Right renal pelvis (tissue), 4 donors: Measurements from ENCODE around the gene CHAT. TPM values are rescaled to one million over a fixed set of nuclear protein-coding genes. Genes with fewer than 3 reads are reported as not detected.

Experiments used
- DNase-seq, 4 donors: peaks; one replicate each; pipeline ENCODE4 v3.0.0-alpha.2; 2013; ENCODE audit warnings: low read depth in 4 of 4, low spot score in 3 of 4, missing footprints in 1 of 4
- polyA plus RNA-seq, 4 donors: library from polyadenylated mRNA; unstranded; fragments of 120-200 nt; gene quantifications; one replicate each; pipeline ENCODE4 v1.2.1, GENCODE V29; 2013; ENCODE audit not compliant: insufficient read length in 4 of 4

CHAT gene
- not detected for polyA plus RNA-seq

DNA sequence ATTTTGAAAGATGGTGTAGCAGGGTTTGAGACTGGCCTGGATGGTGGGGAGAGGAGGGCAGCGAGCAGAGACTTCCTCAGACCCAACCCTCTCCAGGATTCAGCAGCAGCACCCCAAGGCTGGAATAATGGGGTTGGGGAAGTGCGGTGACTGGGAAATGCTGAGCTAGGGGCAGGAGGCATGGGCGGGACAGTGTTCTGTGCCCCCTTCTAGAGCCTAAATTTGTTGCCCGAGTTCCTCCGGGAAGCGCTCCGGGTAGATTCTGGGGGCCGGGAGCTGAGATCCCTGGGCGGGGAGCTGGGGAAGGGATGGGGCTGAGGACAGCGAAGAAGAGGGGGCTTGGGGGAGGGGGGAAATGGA lies at the start of gene CHAT:
Gene CHAT (plus strand): TSS at position 156 of the 360 bp plus-strand sequence. CDS start 153 bp downstream, at position 309.
- DNase-seq, result no peak

DNA sequence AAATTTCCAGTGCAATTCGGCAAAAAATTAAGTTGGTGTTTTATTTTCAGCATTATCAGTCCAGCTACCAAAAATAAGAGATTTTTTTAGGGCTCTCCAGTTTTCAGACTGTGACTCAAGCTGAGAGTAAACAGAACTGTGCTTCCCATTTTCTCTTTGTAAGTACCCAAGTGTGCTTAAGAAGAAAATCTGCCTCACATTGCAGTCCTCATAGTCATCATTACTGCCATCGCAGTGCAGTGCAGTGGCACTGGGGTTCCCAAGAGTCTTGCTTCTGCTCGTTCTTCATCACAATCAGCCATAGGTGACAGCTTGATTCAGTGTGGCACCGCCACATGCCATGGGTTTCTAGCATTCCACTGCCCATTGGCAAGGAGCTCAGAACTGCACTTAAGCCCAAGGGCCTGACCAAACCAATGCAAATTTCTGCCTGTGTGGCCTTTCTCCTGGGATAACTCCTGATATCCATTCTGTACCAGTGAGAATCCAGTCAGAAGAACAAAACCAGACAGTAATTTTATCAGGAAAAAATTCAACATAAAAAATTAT lies 49.3 kb upstream of the CHAT start:
- no peak for DNase-seq

DNA sequence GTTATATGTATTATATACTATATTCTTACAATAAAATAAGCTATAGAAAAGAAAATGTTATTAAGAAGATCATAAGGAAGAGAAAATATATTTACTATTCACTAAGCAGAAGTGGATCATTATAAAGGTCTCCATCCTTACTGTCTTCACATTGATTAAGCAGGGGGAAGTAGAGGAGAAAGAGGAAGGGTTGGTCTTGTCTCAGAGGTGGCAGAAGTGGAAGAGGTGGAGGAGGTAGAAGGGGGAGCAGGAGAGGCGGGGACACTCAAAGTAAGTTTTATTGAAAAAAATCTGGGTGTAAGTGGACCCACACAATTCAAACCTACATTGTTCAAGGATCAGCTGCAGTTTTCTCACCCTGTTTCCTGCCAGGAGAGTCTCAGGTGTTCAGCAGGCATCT lies 46.0 kb upstream of the CHAT start:
- no peak for DNase-seq

DNA sequence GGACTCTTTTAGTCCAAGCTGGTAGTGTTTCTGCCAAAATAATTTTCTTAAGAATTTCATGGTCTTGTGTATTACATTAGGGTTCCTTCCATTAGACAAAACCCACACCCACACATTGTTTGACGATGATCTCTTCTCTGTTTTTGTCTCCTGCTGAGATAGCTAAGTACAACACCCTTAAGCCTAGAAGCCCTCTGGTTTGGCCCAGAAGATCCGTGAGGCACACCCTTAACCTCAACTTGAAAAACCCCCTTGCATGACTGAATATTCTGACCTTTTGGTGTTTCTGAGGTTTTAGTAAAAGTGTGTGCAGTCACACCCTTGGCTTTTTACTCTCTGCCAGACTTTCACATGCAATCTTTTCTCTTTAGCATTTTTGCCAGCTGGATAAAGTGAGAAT lies 45.6 kb upstream of the CHAT start:
- DNase-seq, result no peak

DNA sequence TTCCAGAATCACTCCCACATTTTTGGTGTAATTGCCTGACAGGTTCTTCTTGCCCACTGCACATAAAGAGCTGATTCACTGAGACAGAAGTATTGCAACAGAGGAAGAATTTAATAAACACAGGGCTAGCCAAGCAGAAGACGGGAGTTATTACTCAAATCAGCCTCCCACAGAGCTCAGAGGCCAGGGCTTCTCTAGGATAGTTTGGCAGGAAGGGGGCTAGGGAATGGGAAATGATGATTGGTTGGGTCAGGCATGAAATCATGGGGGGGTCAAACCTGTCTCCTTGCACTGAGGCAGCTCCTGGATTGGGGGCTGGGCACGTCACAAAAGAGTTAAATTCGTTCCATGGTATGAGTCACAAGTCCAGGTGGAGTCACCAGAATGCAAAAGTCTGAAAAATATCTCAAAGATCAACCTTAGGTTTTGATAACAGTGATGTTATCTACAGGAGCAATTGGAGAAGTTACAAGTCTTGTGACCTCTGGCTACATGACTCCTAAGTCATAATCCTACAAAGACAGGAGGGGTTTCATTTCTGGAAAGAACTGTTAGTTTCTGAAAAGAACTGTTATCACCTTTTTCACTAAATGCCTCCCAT lies 44.7 kb upstream of the CHAT start:
- DNase-seq, result no peak

DNA sequence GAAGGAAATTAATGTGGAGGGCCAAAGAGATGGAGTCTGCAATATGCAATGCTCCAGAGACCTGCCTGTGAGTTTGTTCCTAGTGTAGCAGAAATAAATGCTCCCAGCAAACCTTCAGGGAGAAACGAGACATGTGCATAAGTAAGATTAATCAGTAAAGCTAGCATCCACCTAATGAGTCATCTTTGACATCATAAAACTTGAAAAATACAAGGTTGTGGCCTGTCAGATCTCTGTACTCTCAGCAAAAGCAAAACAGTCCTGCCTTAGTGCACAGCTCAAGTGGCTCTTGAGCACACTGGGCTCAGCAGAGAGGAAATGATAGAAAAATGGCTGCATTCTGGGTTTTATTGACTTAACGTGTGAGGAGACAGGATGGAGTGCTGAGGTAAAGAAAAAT lies 42.4 kb upstream of the CHAT start:
- DNase-seq, result no peak

DNA sequence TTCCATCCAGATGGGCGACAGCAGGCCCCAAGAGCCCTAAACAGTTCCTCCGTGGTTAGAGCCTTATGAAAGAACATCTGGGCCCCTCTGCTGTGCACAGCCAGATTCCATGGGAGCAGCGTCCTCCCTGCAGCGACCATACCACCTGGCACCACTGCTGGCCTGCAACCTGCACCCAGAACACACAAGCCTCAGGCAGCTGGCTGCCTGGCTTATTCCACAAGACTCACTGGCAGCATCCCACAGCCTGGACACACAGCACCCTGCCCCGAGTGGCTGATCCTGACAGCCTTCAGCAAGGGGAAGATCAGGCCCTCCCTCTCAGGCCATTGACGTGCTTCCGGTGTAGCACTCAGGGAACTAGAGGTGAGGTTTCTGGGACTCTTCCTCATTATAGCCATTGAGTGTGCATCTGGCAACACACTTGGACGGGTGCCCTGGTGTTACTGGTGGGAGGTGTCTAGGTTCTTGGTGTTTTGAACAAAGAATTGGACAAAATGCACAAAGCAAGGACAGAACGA lies 41.2 kb upstream of the CHAT start:
- DNase-seq, result no peak

DNA sequence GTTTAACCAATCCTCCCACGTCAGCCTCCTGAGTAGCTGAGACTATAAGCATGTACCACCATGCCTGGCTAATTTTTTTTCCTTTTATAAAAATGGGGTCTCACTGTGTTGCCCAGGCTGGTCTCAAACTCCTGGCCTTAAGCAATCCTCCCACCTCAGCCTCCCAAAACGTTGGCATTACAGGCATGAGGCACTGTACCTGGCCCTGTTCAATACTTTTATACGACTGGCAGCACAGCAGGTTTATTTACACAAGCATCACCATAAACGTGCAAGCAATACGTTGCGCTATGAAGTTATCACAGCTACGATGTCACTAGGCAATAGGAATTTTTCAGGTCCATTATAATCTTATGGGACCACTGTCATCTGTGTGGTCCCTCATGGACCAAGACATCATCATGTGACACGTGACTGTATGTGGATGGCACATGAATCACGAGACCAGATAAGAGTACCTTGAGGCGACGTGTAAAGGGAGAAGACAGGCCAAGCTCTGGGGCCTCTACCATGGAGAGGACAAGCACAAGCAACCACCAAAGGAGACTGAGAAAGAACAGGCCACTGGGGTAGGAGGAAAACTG lies 38.3 kb upstream of the CHAT start:
- DNase-seq, result no peak

DNA sequence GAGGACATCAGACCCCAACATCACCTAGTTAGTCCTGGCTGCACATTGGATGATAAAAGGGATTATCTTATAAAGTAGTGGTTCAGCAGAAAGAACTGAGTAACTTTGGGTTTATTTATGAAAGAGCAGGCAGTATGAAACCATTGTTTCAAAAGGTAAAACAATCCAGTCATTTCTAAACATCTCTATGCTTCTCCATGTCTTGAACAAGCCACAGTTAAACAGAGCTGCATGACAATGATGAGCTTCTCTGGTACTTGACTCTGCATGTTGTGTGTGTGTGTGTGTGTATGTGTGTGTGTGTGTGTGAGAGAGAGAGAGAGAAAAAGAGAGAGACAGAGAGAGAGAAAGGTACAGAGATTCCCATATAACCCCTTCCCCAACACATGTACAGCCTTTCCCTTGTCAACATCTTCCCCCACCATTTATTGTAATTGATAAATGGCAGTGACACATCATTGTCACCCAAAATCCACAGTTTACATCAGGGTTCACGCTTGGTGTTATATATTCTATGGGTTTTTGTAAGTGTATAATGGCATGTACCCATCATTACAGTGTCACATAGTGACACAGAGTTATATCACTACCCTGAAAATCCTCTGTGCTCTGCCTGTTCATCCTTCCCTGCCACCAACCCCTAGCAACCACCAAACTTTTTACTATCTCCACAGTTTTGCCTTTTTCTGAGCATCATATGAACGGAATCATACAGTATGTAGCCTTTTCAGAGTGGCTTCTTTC lies 36.5 kb upstream of the CHAT start:
- no peak for DNase-seq

DNA sequence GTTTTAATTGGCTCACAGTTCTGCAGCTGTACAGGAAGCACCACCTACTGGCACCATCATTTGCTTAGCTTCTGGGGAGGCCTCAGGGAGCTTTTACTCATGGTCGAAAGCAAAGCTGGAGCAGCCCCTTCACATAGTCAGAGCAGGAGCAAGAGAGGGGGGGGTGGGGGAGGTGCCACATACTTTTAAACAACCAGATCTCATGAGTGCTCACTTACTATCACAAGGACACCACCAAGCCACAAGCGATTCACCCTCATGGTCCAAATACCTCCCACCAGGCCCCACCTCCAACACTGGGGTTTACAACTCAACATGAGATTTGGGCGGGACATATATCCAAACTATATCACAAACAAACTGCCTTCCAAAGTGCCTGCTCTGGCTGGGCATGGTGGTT lies 35.4 kb upstream of the CHAT start:
- DNase-seq, result no peak

DNA sequence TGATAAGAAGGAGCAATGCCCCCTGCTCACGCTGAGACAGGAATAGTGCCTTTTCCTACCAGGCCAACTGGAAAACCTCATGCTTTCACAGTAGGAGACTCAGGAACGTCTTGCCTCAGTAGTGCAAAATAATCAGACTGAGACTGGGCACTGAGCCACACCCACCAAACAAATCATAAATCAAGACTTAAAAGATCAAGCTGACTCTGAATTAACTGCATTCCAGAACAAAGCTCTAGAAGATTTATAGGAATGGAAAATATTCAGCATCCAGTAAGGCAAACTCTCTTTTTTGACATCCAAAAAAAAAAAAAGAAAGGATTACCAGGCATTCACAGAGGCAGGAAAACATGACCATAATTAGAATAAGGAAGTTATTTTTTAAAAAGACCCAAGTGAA lies 34.2 kb upstream of the CHAT start:
- DNase-seq, result no peak

DNA sequence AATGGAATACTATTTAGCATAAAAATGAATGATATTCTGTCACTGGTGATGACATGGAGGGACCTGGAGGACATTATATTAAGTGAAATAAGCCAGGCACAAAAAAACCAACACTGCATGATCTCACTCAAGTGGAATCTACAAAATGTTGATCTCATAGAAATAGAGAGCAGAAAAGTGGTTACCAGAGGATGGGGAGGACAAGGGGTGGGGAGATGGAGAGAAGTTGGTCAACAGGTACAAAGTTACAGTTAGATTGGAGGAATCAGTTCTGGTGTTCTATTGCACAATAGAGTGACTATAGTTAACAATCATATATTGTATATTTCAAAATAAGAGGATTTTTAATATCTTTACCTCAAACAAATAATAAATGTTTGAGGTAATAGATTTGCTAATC lies 28.4 kb upstream of the CHAT start:
- DNase-seq, result no peak

DNA sequence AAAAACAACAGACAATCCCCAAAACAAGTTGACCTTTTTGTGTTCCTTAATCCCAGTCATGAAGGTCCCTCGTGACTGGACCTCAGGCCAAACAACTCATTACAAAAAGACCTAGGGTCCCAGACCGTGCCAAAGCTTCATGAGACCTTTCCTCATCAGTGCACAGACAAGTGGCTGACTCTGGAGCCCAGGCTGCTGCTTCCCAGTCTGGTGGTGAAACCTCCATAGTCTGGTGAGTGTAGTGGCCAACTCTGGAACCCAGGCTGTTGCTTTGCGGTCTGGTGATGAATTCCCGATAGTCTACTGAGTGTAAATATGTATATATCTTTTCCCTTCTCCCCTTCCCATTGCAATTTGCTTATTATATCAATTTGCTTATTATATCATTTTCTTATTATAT lies 25.9 kb upstream of the CHAT start:
- DNase-seq, result no peak

DNA sequence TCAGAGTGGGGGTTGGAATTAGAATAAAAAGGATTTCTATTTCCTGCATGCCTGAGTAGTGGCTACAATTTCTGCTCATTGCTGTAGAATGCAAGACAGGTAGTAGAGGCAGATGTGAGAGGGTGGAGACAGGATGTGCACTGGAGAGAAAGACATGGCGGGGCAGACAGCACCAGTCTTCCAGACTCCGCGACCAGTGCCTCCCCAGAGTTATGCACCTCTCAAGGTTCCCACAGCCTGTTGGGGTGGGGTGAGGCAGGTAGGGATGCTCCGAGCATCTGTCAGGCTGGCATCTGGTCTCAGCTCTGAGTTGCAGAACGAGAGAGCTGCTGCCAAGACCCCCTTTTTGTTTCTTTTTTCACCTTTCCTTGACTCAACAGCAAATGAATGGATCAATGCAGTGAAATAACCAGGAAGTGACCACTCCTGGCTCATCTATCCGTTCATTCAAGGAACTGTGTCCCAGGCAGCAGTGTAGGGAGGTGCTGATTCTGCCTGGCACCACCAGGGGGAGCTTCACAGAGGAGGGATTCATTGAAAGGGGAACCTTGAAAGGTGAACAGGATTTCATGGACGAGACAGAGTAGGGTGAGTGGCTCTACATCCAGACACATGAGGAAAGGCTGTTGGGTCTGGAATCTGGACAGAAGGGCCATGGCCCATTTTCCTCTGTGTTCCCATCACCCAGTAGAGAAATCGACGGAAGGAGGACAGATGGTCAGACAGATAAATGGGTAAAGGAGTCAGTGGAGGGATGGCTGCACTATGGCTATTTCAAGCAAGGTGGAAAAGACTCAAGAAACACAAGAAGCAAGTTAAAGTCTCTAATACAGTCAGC lies 20.9 kb upstream of the CHAT start:
- peak in 1 of 4 donors; percentile 35 for DNase-seq

DNA sequence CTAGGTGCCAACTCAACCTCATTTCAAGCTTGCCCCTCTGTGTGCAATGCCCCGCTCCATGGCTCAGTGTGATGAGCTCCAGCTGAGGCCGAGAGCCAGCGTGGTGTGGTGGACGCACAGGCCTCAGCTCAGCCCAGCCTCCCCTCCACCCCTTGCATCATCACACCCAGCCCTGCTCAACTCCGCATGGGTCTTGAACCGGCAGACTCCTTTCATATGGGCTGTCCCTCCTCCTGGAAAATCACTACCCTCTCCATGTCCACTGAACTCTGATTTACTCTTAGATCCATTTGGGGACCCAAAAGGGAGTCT lies 20.3 kb upstream of the CHAT start:
- DNase-seq, result no peak

DNA sequence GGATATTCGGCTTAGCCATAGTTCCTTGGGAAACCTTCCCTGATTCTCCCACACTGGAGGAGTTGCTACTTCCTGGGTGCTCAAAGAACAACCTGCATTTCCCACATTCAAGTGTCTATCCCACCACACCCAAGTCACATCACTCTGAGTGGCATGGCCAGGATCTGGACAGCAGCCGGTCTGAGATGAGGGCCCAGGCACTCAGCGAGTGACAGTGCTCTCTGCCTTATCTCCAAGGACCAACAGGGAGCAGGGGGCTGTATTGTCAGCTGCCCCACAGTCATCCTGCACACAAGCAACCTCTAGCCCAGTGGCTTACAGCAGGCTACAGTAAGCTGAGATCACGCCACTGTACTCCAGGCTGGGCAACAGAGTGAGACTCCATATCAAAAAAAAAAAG lies 19.8 kb upstream of the CHAT start:
- DNase-seq, result no peak

DNA sequence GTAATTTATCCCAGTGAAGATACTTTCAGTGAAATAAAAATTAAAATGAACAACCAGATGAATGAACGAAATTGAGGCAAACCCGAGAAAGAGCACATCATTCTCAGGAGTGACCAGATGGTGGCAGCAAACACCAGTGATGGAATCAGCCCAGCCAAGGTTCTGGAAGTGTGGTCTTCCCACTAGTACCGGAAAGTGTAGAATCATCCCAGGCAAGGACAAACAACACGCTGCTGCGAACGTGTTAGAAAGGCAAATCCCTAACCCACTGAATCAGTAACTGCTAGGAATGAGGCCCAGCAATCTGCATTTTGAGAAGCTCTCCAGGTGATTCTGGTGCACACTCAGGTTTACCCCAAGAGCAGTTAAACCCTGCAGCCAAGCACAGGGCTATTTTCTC lies 19.2 kb upstream of the CHAT start:
- DNase-seq, result peak in 2 of 4 donors; percentile 34 to 40

DNA sequence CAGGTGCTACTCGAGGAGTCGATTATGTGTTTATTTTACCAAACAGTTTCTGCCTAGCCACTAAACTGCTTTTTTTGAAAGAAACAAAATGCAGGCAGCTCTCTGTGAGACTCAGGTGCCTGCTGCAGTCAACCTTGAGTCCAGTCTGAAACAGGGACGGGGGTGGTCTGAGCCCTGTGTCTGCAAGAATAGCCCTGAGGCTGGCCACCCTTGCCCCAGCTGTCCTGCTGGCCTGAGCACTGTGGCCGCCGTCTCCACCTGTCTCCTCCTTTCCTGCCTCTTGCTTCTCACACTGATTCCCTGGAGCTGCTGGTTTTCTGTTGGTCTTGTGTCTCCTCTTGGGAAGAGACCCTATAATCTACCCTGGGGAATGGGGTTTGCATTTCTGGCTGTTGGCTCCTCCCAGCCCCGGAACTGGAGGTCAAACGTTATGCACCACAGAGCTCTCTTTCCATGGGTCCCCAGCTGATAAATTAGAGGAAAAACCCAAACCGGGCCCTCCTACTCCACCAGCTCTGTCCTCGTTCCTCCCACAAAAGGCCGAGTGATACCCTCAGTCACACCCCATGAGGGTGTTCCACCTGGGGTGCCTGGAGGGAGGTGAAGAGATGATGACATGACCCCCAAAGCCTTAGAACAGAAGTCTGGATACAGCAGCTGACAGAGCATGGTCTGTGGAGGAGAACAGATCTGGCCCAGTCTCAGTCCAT lies 18.7 kb upstream of the CHAT start:
- DNase-seq, result no peak

DNA sequence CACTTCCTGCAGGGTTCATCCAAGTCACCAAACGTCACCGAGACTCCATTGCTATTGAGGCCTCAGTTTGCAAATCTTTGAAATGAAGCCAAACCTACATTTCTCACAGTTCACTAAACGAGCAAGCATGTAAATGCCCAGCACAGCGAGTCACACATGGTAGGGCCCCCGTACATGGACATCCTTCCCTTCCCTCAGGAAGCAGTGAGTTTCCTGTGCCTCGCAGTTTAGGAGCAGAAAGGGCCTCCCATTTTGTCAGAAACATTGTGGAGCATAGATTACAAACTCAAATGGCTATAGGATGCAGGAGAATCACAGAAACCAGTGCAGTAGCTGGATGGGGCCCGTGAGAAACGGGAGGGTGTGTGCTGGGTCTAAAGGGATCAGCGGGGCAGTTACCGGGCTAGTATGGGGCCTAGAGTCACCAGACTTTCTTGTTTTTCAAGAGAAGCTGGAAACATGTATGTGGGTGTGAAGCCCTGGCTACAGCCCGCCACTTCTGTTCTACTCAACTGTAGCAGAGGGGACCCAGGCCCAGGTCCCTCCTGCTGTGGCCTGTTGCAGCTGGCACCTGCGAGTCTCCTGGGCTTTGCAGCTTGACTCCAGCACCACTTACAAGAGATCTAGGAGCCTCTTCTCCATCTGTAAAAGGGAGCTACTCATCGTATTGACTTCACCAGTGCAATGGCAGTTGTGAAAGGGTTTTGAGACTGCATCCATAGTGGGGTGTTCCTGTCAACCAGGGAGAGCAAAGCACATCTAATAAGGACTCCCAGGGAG lies 17.9 kb upstream of the CHAT start:
- DNase-seq, result no peak

DNA sequence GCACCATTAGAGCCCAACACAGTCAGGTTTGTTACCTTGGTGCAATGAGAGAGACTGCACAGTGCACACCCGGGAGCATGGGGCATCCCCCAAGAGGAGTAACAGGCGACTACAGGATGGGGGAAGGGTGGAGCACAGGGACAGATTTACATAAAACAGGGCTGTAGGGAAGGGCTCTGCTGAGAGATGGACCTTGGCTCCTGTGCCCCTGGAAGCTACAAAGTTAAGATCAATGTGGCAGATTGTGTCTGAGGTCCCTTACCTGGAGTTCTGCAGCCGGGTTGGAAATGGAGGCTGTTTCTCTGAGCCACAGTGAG lies 17.4 kb upstream of the CHAT start:
- no peak for DNase-seq
